ENCODE measurements around the gene CAPN5. TPM values are rescaled to one million over a fixed set of nuclear protein-coding genes. Genes with fewer than 3 reads are reported as not detected.

The CAPN5 gene
- total and polyA plus RNA-seq, 2 of the 13 experiments (the other 11 are each of a cell fraction or from before 2014, with no cell fraction given), result 0.27 to 1.2 TPM

DNA sequence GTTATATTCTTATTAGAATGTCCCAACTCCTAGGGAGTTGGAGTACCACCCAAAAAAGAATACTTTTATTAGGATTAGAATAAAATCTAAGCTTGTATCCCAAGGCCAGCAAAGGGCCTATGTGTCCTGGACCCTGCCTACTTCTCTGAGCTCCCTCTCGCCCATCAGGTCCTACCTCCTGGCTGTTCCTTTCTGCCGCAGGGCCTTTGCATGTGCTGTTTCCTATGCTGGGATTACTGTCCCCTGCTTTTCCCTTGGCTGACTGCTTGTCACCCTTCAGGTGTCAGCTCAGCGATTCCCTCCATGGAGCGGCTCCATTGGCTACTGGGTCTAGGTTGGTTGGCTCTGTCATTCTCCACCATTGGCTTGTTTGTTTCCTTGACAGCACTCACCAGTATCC is 74.7 kb downstream of the CAPN5 start:
- Histone ChIP-seq H3K4me2 (ENCODE audit: low read depth, low read length) (no peak overlapping the region), H3K79me2 (ENCODE audit: insufficient read depth, low read length) (no peaks in the 10 kb centered on the region), H3K36me3 (replicated peaks in 1 of 2; ENCODE audit: control insufficient read depth in 1 of 2, insufficient read depth in 2 of 2, low read length in 2 of 2) (no peaks in the 10 kb centered on the region), H3K9ac (ENCODE audit: insufficient read depth, low read depth, low read length) (no peak overlapping the region), H3K4me1 (ENCODE audit: insufficient read depth, low read length) (peaks cover 71% of the 10 kb centered on the region), H3K27ac (ENCODE audit: extremely low read length, insufficient read depth, low read length) (no peak overlapping the region), H3K9me3 (ENCODE audit: low read length) (no peaks in the 10 kb centered on the region), H3K27me3 (ENCODE audit: control insufficient read depth in 1 of 2, insufficient read depth in 2 of 2, low read length in 2 of 2) (no peaks in the 10 kb centered on the region), H4K20me1 (ENCODE audit: insufficient read depth, low read length) (no peaks in the 10 kb centered on the region), H3K4me3 (replicated peaks in 1 of 3; ENCODE audit: insufficient read depth in 1 of 3, low read depth in 2 of 3, low read length in 3 of 3) (no peak overlapping the region), H2AFZ (ENCODE audit: low read length) (no peak overlapping the region)
- intact Hi-C loops (cut with micrococcal nuclease; ENCODE audit: unreplicated experiment) (no loop called here), in situ Hi-C loops (cut with HindIII; ENCODE audit: extremely low pct_ligation_motif_present, low pct_unique_long_range_greater_than_20kb) (no loop called here)
- WGBS (ENCODE audit: low lambda C conversion rate), result 100% methylated on average over 4 of the region's 4 CpGs
- ATAC-seq, result no peak
- FAIRE-seq, result no peak
- DNase-seq (ENCODE audit: low spot score), result no peak
- BruUV-seq (replicated peaks), result no TSS peak
- TF ChIP-seq ZNF543 (CRISPR knock-in tag; IDR thresholded peaks at IDR 0.05) (no peak), ZNF275 (CRISPR knock-in tag; IDR thresholded peaks at IDR 0.05; ENCODE audit: borderline replicate concordance) (no peak), CCDC6 (CRISPR knock-in tag; IDR thresholded peaks at IDR 0.05) (no peak), ZNF136 (CRISPR knock-in tag; IDR thresholded peaks at IDR 0.05; ENCODE audit: low read depth) (no peak), HNF4A (CRISPR knock-in tag; IDR thresholded peaks at IDR 0.05) (no peak), MLLT10 (CRISPR knock-in tag; IDR thresholded peaks at IDR 0.05) (no peak), ZNF296 (CRISPR knock-in tag; conservative IDR thresholded peaks at IDR 0.05) (no peak), KLF11 (CRISPR knock-in tag; IDR thresholded peaks at IDR 0.05) (no peak), TCF7L2 (IDR thresholded peaks at IDR 0.05; ENCODE audit: low read depth, low read length) (no peak), TFAP4 (IDR thresholded peaks at IDR 0.05; ENCODE audit: borderline replicate concordance, low read depth) (no peak), ZBTB38 (CRISPR knock-in tag; IDR thresholded peaks at IDR 0.05) (no peak), SNAI1 (CRISPR knock-in tag; IDR thresholded peaks at IDR 0.05; ENCODE audit: borderline replicate concordance) (no peak), HDAC6 (IDR thresholded peaks at IDR 0.05; ENCODE audit: low read depth, low read length) (no peak), POLR2A (IDR thresholded peaks at IDR 0.05; ENCODE audit: insufficient read depth in 1 of 2, low read depth in 2 of 2, low read length in 2 of 2) (no peak), RARG (CRISPR knock-in tag; IDR thresholded peaks at IDR 0.05; ENCODE audit: low read depth) (no peak)
- TF ChIP-seq, protein P1, sequence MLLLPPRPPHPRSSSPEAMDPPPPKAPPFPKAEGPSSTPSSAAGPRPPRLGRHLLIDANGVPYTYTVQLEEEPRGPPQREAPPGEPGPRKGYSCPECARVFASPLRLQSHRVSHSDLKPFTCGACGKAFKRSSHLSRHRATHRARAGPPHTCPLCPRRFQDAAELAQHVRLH (CRISPR knock-in tag; IDR thresholded peaks at IDR 0.05; ENCODE audit: borderline replicate concordance, low read depth), result no peak
- TF ChIP-seq, protein P2, sequence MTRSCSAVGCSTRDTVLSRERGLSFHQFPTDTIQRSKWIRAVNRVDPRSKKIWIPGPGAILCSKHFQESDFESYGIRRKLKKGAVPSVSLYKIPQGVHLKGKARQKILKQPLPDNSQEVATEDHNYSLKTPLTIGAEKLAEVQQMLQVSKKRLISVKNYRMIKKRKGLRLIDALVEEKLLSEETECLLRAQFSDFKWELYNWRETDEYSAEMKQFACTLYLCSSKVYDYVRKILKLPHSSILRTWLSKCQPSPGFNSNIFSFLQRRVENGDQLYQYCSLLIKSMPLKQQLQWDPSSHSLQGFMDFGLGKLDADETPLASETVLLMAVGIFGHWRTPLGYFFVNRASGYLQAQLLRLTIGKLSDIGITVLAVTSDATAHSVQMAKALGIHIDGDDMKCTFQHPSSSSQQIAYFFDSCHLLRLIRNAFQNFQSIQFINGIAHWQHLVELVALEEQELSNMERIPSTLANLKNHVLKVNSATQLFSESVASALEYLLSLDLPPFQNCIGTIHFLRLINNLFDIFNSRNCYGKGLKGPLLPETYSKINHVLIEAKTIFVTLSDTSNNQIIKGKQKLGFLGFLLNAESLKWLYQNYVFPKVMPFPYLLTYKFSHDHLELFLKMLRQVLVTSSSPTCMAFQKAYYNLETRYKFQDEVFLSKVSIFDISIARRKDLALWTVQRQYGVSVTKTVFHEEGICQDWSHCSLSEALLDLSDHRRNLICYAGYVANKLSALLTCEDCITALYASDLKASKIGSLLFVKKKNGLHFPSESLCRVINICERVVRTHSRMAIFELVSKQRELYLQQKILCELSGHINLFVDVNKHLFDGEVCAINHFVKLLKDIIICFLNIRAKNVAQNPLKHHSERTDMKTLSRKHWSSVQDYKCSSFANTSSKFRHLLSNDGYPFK (CRISPR knock-in tag; IDR thresholded peaks at IDR 0.05; ENCODE audit: borderline replicate concordance), result no peak
- TF ChIP-seq, protein P3, sequence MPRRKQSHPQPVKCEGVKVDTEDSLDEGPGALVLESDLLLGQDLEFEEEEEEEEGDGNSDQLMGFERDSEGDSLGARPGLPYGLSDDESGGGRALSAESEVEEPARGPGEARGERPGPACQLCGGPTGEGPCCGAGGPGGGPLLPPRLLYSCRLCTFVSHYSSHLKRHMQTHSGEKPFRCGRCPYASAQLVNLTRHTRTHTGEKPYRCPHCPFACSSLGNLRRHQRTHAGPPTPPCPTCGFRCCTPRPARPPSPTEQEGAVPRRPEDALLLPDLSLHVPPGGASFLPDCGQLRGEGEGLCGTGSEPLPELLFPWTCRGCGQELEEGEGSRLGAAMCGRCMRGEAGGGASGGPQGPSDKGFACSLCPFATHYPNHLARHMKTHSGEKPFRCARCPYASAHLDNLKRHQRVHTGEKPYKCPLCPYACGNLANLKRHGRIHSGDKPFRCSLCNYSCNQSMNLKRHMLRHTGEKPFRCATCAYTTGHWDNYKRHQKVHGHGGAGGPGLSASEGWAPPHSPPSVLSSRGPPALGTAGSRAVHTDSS (CRISPR knock-in tag; conservative IDR thresholded peaks at IDR 0.05), result no peak
- ChIA-PET POLR2A (interaction anchor here (1.7 kb wide), 1 partner anchor 13 kb away, joined by 9 read pairs; the partner anchor contains the start of gene MYO7A), CTCF (ENCODE audit: low intra/inter-chr PET ratio, low total read pairs) (no interaction called here)

Measured in HepG2 (cell line).